Tibial nerve (tissue), 3 donors: Measurements from ENCODE around the gene OR2AE1.

Source experiments
- CTCF ChIP-seq, 5 experiments: fragments of 200-600 bp in 3 of 5; fragments of 450-650 bp in 2 of 5; sonication (generic) in 3 of 5; IDR thresholded peaks; one replicate each; pipeline ENCODE4 v1.5.1; 2016 to 2019; ENCODE audit warnings: antibody characterized with exemption in 5 of 5, mild to moderate bottlenecking in 3 of 5, moderate library complexity in 2 of 5
- POLR2A ChIP-seq, 2 donors: fragments of 450-650 bp; IDR thresholded peaks; one replicate each; pipeline ENCODE4 v1.6.1; 2017; ENCODE audit warnings: antibody characterized with exemption in 2 of 2, mild to moderate bottlenecking in 2 of 2, moderate library complexity in 2 of 2

- TF ChIP-seq POLR2A (IDR thresholded peaks at IDR 0.05) (no peak), CTCF (IDR thresholded peaks at IDR 0.05) (no peak)
These were observed 4.5 kb upstream of the OR2AE1 start for GRCh38 chr7:99881370-99881769.
